Activated CD8-positive, alpha-beta T cell treated with anti-CD3 and anti-CD28 coated beads, Interleukin-2, amount 10 ng/mL, durations not matched to agents 7 days and 5 days (primary cell): ENCODE results near the gene GPR146. TPM values are rescaled to one million over a fixed set of nuclear protein-coding genes. Genes with fewer than 3 reads are reported as not detected.

Source experiments
- ATAC-seq: fragments of 150-1000 bp; cut with Tn5 transposase; one replicate; pipeline ENCODE4 v1.10.0; 2021; ENCODE audit warnings: moderate library complexity
- CTCF ChIA-PET: fragments of 350-600 bp; sonication (Branson Sonifier 250); formaldehyde crosslinking; loops from one replicate; lab custom pipeline; 2021; ENCODE audit warnings: antibody characterized with exemption; lab: Charles Lee
- POLR2A ChIA-PET: fragments of 350-600 bp; sonication (Branson Sonifier 250); formaldehyde crosslinking; loops from one replicate; lab custom pipeline; 2021; ENCODE audit warnings: antibody characterized with exemption; lab: Charles Lee
- DNase-seq: peaks from one replicate; pipeline ENCODE4 v3.0.0-alpha.2; 2020
- H3K27ac Mint-ChIP-seq: one replicate; pipeline ENCODE4 v1.8.0; 2021; ENCODE audit warnings: mild to moderate bottlenecking, mixed read lengths
- H3K27me3 Mint-ChIP-seq: one replicate; pipeline ENCODE4 v1.8.0; 2021; ENCODE audit warnings: low read depth, mixed read lengths
- H3K36me3 Mint-ChIP-seq: one replicate; pipeline ENCODE4 v1.8.0; 2021; ENCODE audit warnings: low read depth, mixed read lengths
- H3K4me1 Mint-ChIP-seq: one replicate; pipeline ENCODE4 v1.8.0; 2021; ENCODE audit warnings: low read depth, mixed read lengths
- H3K4me3 Mint-ChIP-seq: one replicate; pipeline ENCODE4 v1.8.0; 2021; ENCODE audit warnings: mild to moderate bottlenecking, mixed read lengths
- H3K9me3 Mint-ChIP-seq: one replicate; pipeline ENCODE4 v1.8.0; 2022; ENCODE audit warnings: mixed read lengths; ENCODE audit not compliant: insufficient read depth
- total RNA-seq, 2 experiments: library from RNA; stranded (reverse); gene quantifications; one replicate each; pipeline ENCODE4 v1.2.3, GENCODE V29; 2021

GPR146 gene
- total RNA-seq, 2 experiments from 2014 or later, result 2.7 to 3.1 TPM

- H3K36me3 Mint-ChIP-seq, result no peaks in the 10 kb centered on the region
- CTCF ChIA-PET, result interaction anchor here (1.0 to 2.0 kb wide), 6 partner anchors 18 to 95 kb away, joined by 3 to 11 read pairs (median 4); a partner anchor contains a TSS
These were observed 43.1 kb downstream of the GPR146 start for GRCh38 chr7:1087465-1087814.

GRCh38 chr7:1087952-1088920 lies 43.9 kb downstream of the GPR146 start, which contains the start of gene GPER1:
Gene GPER1, plus strand, starts transcription at chr7:1088113. Its CDS starts 3,616 bp downstream, at chr7:1091729.
- Mint-ChIP-seq H3K27me3 (no peaks in the 10 kb centered on the region), H3K9me3 (no peaks in the 10 kb centered on the region), H3K27ac (no peak within 1 kb of the TSS), H3K36me3 (no peaks in the 10 kb centered on the region), H3K4me3 (peak within 1 kb of the TSS; percentile 65), H3K4me1 (peaks cover 12% of the 10 kb centered on the region)
- ChIA-PET POLR2A (no interaction called here), CTCF (interaction anchor here (1.3 to 2.0 kb wide), 5 partner anchors 23 to 95 kb away, joined by 3 to 11 read pairs (median 3); a partner anchor contains a TSS)
- DNase-seq (no peak), ATAC-seq (no peak)

More at GRCh38 chr7:1087465-1087814, 43.1 kb downstream of the GPR146 start:
- Mint-ChIP-seq H3K27ac (no peak overlapping the region), H3K27me3 (no peaks in the 10 kb centered on the region), H3K4me1 (peaks cover 12% of the 10 kb centered on the region), H3K9me3 (no peaks in the 10 kb centered on the region), H3K4me3 (peak overlapping the region; percentile 65)
- POLR2A ChIA-PET, result no interaction called here
- ATAC-seq (no peak), DNase-seq (no peak)

GRCh38 chr7:1090236-1090635 lies 45.9 kb downstream of the GPR146 start:
- Mint-ChIP-seq H3K4me3 (no peak overlapping the region), H3K9me3 (no peaks in the 10 kb centered on the region), H3K27me3 (no peaks in the 10 kb centered on the region), H3K4me1 (peaks cover 18% of the 10 kb centered on the region), H3K27ac (no peak overlapping the region), H3K36me3 (no peaks in the 10 kb centered on the region)
- ATAC-seq (no peak), DNase-seq (no peak)
- ChIA-PET CTCF (interaction anchor here (1.1 kb wide), 1 partner anchor 48 kb away, joined by 3 read pairs; no protein-coding TSS in a partner anchor), POLR2A (no interaction called here)

GRCh38 chr7:1090686-1091643 lies 46.6 kb downstream of the GPR146 start:
- Mint-ChIP-seq H3K9me3 (no peaks in the 10 kb centered on the region), H3K36me3 (no peaks in the 10 kb centered on the region), H3K27me3 (no peaks in the 10 kb centered on the region), H3K4me3 (no peak overlapping the region), H3K4me1 (peaks cover 18% of the 10 kb centered on the region), H3K27ac (no peak overlapping the region)
- ChIA-PET POLR2A (interaction anchor here (0.6 kb wide), 1 partner anchor 69 kb away, joined by 3 read pairs; no protein-coding TSS in a partner anchor), CTCF (interaction anchor here (1.1 kb wide), 1 partner anchor 48 kb away, joined by 3 read pairs; no protein-coding TSS in a partner anchor)
- ATAC-seq, result no peak
- DNase-seq, result no peak

- Mint-ChIP-seq H3K4me3 (no peak overlapping the region), H3K9me3 (no peaks in the 10 kb centered on the region), H3K4me1 (peaks cover 16% of the 10 kb centered on the region), H3K36me3 (no peaks in the 10 kb centered on the region), H3K27me3 (no peaks in the 10 kb centered on the region), H3K27ac (no peak overlapping the region)
- ChIA-PET CTCF (no interaction called here), POLR2A (interaction anchor here (0.6 kb wide), 1 partner anchor 69 kb away, joined by 3 read pairs; no protein-coding TSS in a partner anchor)
- ATAC-seq, result no peak
- no peak for DNase-seq
These were observed 47.3 kb downstream of the GPR146 start for GRCh38 chr7:1091644-1092027.

- CTCF ChIA-PET, result no interaction called here
- Mint-ChIP-seq H3K36me3 (no peaks in the 10 kb centered on the region), H3K4me3 (no peak overlapping the region)
These were observed 47.9 kb downstream of the GPR146 start for GRCh38 chr7:1092161-1092632.

GRCh38 chr7:1092806-1093501 lies 48.6 kb downstream of the GPR146 start:
- ChIA-PET POLR2A (no interaction called here), CTCF (no interaction called here)
- ATAC-seq, result no peak
- Mint-ChIP-seq H3K9me3 (no peaks in the 10 kb centered on the region), H3K4me1 (peaks cover 5% of the 10 kb centered on the region), H3K36me3 (no peaks in the 10 kb centered on the region), H3K4me3 (no peak overlapping the region), H3K27me3 (no peaks in the 10 kb centered on the region), H3K27ac (no peak overlapping the region)
- DNase-seq, result no peak

More at GRCh38 chr7:1092161-1092632, 47.9 kb downstream of the GPR146 start:
- POLR2A ChIA-PET, result no interaction called here
- ATAC-seq, result no peak
- no peak for DNase-seq
- H3K27me3 Mint-ChIP-seq, result no peaks in the 10 kb centered on the region
- H3K27ac Mint-ChIP-seq, result no peak overlapping the region
- no peaks in the 10 kb centered on the region for H3K9me3 Mint-ChIP-seq
- peaks cover 11% of the 10 kb centered on the region for H3K4me1 Mint-ChIP-seq

- no peak for ATAC-seq
- H3K36me3 Mint-ChIP-seq, result peaks cover 3% of the 10 kb centered on the region
- no peak overlapping the region for H3K27ac Mint-ChIP-seq
- H3K4me3 Mint-ChIP-seq, result no peak overlapping the region
- DNase-seq, result no peak
- H3K9me3 Mint-ChIP-seq, result no peaks in the 10 kb centered on the region
- CTCF ChIA-PET, result interaction anchor here (0.7 kb wide), 1 partner anchor 101 kb away, joined by 3 read pairs; no protein-coding TSS in a partner anchor
- POLR2A ChIA-PET, result no interaction called here
- H3K27me3 Mint-ChIP-seq, result no peaks in the 10 kb centered on the region
- H3K4me1 Mint-ChIP-seq, result peaks cover 5% of the 10 kb centered on the region
These were observed 49.1 kb downstream of the GPR146 start for GRCh38 chr7:1093502-1093843.

GRCh38 chr7:1093916-1094508 lies 49.7 kb downstream of the GPR146 start:
- DNase-seq (no peak), ATAC-seq (no peak)
- Mint-ChIP-seq H3K4me1 (peaks cover 5% of the 10 kb centered on the region), H3K4me3 (no peak overlapping the region), H3K36me3 (peaks cover 3% of the 10 kb centered on the region), H3K27ac (no peak overlapping the region), H3K9me3 (no peaks in the 10 kb centered on the region), H3K27me3 (no peaks in the 10 kb centered on the region)
- POLR2A ChIA-PET, result no interaction called here
- CTCF ChIA-PET, result interaction anchor here (0.7 kb wide), 1 partner anchor 101 kb away, joined by 3 read pairs; no protein-coding TSS in a partner anchor

- ATAC-seq, result no peak
- DNase-seq, result no peak
- Mint-ChIP-seq H3K27ac (no peak overlapping the region), H3K4me1 (peaks cover 5% of the 10 kb centered on the region), H3K36me3 (peaks cover 3% of the 10 kb centered on the region), H3K9me3 (no peaks in the 10 kb centered on the region), H3K27me3 (no peaks in the 10 kb centered on the region), H3K4me3 (no peak overlapping the region)
- POLR2A ChIA-PET, result no interaction called here
- CTCF ChIA-PET, result interaction anchor here (0.8 to 1.6 kb wide), 2 partner anchors 29 to 102 kb away, joined by 3 to 5 read pairs; no protein-coding TSS in a partner anchor
These were observed 50.5 kb downstream of the GPR146 start for GRCh38 chr7:1094870-1095269.
